Fibroblast of mammary gland (primary cell): ENCODE results near the gene LYRM7.
A peak's percentile ranks its signal among the peaks of the same experiment; 100 is the strongest.

Experiments used
- DNase-seq: peaks from one replicate; pipeline ENCODE4 v3.0.0-alpha.2; 2010; ENCODE audit warnings: low read depth
- H3K4me3 ChIP-seq: 2 replicates; pipeline ENCODE4 v1.5.1; 2011; ENCODE audit warnings: low read depth, mild to moderate bottlenecking, low read length, moderate library complexity; ENCODE audit not compliant: control insufficient read depth
- TF ChIP-seq, protein P1 (sequence below): conservative IDR thresholded peaks from 2 replicates; pipeline ENCODE4 v1.5.1; 2011; ENCODE audit warnings: low read depth, low read length, inconsistent platforms; ENCODE audit not compliant: control insufficient read depth, insufficient read depth

The LYRM7 gene

DNA sequence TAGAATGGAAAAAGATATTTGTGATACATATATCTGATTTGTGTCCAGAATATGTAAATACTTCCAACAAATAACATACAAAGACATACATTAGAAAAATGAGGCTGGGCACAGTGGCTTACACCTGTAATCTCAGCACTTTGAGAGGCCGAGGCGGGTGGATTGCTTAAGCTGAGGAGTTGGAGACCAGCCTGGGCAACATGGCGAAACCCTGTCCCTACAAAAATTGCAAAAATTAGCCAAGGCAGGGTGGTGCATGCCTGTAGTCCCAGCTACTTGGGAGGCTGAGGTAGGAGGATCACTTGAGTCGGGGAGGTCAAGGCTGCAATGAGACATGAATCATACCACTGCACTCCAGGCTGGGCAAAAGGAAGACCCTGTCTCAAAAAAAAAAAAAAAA is 47.0 kb downstream of the LYRM7 start:
- TF ChIP-seq, protein P1, sequence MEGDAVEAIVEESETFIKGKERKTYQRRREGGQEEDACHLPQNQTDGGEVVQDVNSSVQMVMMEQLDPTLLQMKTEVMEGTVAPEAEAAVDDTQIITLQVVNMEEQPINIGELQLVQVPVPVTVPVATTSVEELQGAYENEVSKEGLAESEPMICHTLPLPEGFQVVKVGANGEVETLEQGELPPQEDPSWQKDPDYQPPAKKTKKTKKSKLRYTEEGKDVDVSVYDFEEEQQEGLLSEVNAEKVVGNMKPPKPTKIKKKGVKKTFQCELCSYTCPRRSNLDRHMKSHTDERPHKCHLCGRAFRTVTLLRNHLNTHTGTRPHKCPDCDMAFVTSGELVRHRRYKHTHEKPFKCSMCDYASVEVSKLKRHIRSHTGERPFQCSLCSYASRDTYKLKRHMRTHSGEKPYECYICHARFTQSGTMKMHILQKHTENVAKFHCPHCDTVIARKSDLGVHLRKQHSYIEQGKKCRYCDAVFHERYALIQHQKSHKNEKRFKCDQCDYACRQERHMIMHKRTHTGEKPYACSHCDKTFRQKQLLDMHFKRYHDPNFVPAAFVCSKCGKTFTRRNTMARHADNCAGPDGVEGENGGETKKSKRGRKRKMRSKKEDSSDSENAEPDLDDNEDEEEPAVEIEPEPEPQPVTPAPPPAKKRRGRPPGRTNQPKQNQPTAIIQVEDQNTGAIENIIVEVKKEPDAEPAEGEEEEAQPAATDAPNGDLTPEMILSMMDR: no peak
- no peak overlapping the region for H3K4me3 ChIP-seq
- DNase-seq: no peak

DNA sequence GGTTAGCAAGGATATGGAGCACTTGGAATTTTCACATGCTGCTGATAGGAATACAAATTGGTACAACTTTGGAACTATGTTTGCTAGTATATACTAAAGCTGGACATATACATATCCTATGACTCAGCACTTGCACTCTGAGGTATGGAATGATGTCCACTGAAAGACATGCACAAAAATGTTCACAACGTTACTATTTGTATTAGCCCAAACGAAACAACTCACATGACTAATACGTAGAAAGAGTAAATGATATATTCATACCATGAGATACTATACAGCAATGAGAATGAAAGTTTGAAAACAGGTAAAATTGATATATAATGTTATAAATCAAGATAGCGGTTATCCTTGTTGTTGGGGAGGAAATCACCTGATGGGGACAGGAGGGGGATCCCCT is 47.6 kb downstream of the LYRM7 start:
- no peak overlapping the region for H3K4me3 ChIP-seq
- DNase-seq: peak; percentile 42
- TF ChIP-seq, protein P1: no peak

DNA sequence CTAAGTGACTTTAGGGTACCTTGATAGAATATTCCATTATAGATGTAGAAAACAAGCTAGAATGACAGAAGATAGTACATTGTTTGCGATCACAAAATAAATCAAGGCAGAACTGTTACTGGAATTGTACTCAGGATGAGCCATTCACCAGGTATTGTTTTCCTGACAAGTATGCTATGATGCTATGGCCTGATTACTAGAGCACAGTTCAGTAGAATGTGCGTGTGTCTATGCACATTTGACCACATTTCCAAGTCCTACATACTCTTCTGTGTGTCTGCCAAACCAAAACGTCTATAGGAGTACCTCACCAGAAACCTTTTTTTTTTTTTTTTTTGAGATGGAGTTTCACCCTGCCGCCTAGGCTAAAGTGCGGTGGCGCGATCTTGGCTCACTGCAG is 49.8 kb downstream of the LYRM7 start:
- H3K4me3 ChIP-seq: no peak overlapping the region
- TF ChIP-seq, protein P1: no peak
- no peak for DNase-seq

DNA sequence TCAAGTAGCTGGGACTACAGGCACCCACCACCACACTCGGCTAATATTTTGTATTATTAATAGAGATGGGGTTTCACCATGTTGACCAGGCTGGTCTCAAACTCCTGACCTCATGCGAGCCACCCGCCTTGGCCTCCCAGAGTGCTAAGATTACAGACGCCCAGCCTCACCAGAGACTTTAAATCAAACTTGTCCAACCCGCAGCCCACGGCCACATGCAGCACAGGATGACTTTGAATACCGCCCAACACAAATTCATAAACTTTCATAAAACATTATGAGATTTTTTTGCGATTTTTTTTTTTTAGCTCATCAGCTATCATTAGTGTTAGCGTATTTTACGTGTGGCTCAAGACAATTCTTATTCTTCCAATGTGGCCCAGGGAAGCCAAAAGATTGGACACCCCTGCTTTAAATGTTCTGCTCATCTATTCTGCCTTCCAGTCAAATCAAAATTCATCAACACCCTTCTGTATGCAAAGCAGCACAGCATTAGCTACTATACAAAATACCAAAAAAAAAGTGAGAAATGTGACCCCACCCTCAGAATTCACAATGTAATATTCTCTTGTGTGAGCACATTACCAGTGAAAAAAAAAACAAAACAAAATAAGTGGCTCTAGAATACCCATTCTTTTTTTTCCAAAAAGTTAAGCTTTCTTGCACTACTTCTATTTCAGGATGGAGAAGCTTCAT is 50.4 kb downstream of the LYRM7 start:
- no peak overlapping the region for H3K4me3 ChIP-seq
- TF ChIP-seq, protein P1: no peak
- no peak for DNase-seq

DNA sequence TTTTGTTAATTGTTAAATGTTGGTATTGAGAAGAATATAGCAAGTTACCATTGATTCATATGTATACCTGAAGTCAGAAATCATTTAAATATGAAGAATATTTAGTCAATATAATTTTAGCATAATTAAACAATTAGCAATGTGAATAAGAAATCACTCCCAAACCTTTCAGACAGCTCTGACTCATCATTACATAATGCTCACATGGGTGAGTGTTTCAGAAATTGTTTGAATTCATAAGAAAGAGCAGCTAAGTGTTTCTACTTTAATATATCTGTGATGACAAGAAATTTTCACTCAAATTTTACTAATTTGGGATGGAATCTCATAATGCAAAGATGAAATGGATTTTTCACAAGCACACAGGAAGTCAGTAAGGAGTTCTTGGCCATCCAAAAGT is 51.1 kb downstream of the LYRM7 start:
- H3K4me3 ChIP-seq: no peak overlapping the region
- TF ChIP-seq, protein P1: no peak
- DNase-seq: peak; percentile 44

DNA sequence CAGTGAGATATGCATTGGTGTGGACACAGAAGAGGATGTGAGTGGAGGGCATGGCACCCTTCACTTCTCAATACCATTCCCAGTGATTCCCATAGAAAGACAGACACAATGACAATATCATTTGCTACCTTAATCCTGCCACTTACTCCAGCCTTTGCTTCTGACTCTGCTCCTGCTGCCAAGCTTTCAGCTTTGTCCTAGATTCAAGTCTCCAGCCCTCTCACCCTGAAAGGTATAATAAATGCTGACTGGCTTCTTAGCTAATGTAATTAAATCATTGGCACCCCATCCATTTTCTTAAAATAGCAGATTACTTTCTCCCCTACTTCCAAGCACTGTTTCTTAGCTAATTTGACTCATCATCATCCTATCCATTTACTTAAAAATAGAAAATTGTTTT is 52.0 kb downstream of the LYRM7 start:
- no peak overlapping the region for H3K4me3 ChIP-seq
- TF ChIP-seq, protein P1: no peak
- no peak for DNase-seq
